Fibroblast of mammary gland (primary cell): ENCODE measurements around the gene POLR3G.

Experiments
- DNase-seq: peaks from one replicate; pipeline ENCODE4 v3.0.0-alpha.2; 2010; ENCODE audit warnings: low read depth
- H3K4me3 ChIP-seq: 2 replicates; pipeline ENCODE4 v1.5.1; 2011; ENCODE audit warnings: low read depth, mild to moderate bottlenecking, low read length, moderate library complexity; ENCODE audit not compliant: control insufficient read depth
- CTCF ChIP-seq: conservative IDR thresholded peaks from 2 replicates; pipeline ENCODE4 v1.5.1; 2011; ENCODE audit warnings: low read depth, low read length, inconsistent platforms; ENCODE audit not compliant: control insufficient read depth, insufficient read depth

Gene POLR3G

GRCh38 chr5:90554358-90555006, 79.8 kb downstream of the POLR3G start:
- no peak overlapping the region for H3K4me3 ChIP-seq
- no peak for TF ChIP-seq CTCF

GRCh38 chr5:90555666-90556065, 81.0 kb downstream of the POLR3G start:
- no peak for DNase-seq
- H3K4me3 ChIP-seq = no peak overlapping the region
- no peak for TF ChIP-seq CTCF

More at GRCh38 chr5:90554358-90555006, 79.8 kb downstream of the POLR3G start:
- no peak for DNase-seq

- no peak overlapping the region for H3K4me3 ChIP-seq
- no peak for TF ChIP-seq CTCF
- no peak for DNase-seq
Measured at GRCh38 chr5:90557391-90557790, 82.7 kb downstream of the POLR3G start.

GRCh38 chr5:90557871-90558270, 83.2 kb downstream of the POLR3G start:
- no peak for TF ChIP-seq CTCF
- H3K4me3 ChIP-seq = no peak overlapping the region
- no peak for DNase-seq

GRCh38 chr5:90558344-90559192, 83.9 kb downstream of the POLR3G start, which contains the start of gene ADGRV1:
Gene ADGRV1, plus strand, starts transcription at chr5:90558797. Its CDS starts 99 bp downstream, at chr5:90558896.
- no peak for TF ChIP-seq CTCF
- H3K4me3 ChIP-seq = peak within 1 kb of the TSS; percentile 23
- DNase-seq = peak; percentile 45

- no peak overlapping the region for H3K4me3 ChIP-seq
- no peak for TF ChIP-seq CTCF
- DNase-seq = no peak
Measured at GRCh38 chr5:90560771-90561170, 86.1 kb downstream of the POLR3G start.
